ENCODE results near the gene KMT2E. TPM values are rescaled to one million over a fixed set of nuclear protein-coding genes. Genes with fewer than 3 reads are reported as not detected.

KMT2E gene
- polyA plus RNA-seq, 2 of the 4 experiments (the other 2 are of a cell fraction), result 9.4 to 23.4 TPM

DNA sequence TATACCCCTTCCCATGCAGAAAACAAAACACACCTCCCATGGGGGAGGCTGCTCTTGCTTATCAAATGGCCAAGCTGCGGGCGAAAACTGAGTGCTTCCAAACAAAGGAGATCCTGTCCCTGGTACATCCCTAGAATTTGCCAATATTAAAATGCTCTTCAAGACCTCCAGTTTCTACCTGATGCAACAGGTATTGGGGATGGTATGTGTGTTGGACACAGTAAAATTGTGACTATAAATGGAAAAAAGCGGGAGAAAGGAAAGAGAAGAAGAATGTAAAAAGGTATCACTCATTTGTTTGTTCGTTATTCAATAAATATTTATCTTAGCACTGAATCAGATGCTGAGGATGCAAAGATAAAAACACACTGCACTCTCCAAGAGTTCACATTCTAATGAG, 123.9 kb downstream of the KMT2E start:
- no peak overlapping the region for H3K27ac ChIP-seq
- TF ChIP-seq SREBF2 (IDR thresholded peaks at IDR 0.05) (no peak), BHLHE40 (IDR thresholded peaks at IDR 0.05; ENCODE audit: low read depth, low read length) (no peak), RCOR1 (IDR thresholded peaks at IDR 0.05; ENCODE audit: low read depth, low read length) (no peak), POLR2A (IDR thresholded peaks at IDR 0.05; ENCODE audit: low read length) (no peak), CEBPB (IDR thresholded peaks at IDR 0.05) (no peak)
- no peaks in the 10 kb centered on the region for H3K4me1 ChIP-seq
- 93% methylated on average over 4 of the region's 4 CpGs for WGBS (ENCODE audit: missing lambda C conversion rate)
- FAIRE-seq (no peak), DNase-seq (ENCODE audit: low read depth in 1 of 2, low spot score in 1 of 2) (no peak), ATAC-seq (no peak)
- POLR2A ChIA-PET, result no interaction called here
- H3K9me3 ChIP-seq, result no peaks in the 10 kb centered on the region
- CTCF ChIA-PET, result no interaction called here
- no peak overlapping the region for H3K4me2 ChIP-seq
- H3K4me3 ChIP-seq, result no peak overlapping the region

GRCh38 chr7:105139381-105139780, 125.4 kb downstream of the KMT2E start:
- no peak for DNase-seq (ENCODE audit: low read depth in 1 of 2, low spot score in 1 of 2)
- no peaks in the 10 kb centered on the region for H3K4me1 ChIP-seq
- ATAC-seq, result no peak
- H3K27ac ChIP-seq, result no peak overlapping the region
- POLR2A ChIA-PET, result no interaction called here
- H3K9me3 ChIP-seq, result no peaks in the 10 kb centered on the region
- no peak overlapping the region for H3K4me3 ChIP-seq
- no peak for TF ChIP-seq RARB (CRISPR knock-in tag; IDR thresholded peaks at IDR 0.05)
- TF ChIP-seq HDAC2 (IDR thresholded peaks at IDR 0.05), result no peak
- TF ChIP-seq NPAS2 (CRISPR knock-in tag; IDR thresholded peaks at IDR 0.05; ENCODE audit: borderline replicate concordance), result no peak
- no peak for TF ChIP-seq NR3C1 (IDR thresholded peaks at IDR 0.05)
- no peak for TF ChIP-seq HOXA7 (CRISPR knock-in tag; IDR thresholded peaks at IDR 0.05)
- no peak for TF ChIP-seq JUN (IDR thresholded peaks at IDR 0.05)
- FAIRE-seq, result no peak
- no peak overlapping the region for H3K4me2 ChIP-seq
- CTCF ChIA-PET, result interaction anchor here (0.7 to 1.9 kb wide), 3 partner anchors 16 to 447 kb away, joined by 3 to 4 read pairs (median 3); no protein-coding TSS in a partner anchor

DNA sequence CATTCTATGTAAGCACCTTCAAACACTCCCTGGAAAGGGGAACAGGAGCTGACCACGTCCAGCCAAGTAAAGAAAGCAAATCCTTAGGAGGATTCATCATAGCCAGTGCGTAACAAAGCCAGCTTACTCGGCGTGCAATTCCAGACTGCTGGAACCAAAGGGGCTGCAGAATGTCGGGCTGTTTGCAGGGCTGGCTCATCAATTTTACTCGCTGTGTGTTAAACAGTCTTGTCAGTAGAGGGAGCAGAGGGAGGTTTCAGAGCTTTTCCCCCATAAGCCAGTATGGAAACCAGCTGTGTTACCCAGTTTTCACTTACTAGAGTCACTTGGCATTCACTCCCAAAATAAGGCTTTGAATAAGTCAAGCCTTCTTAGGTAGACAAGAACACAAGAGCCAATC, 127.1 kb downstream of the KMT2E start:
- Histone ChIP-seq H3K4me3 (no peak overlapping the region), H3K4me1 (no peaks in the 10 kb centered on the region), H3K27ac (no peak overlapping the region), H3K4me2 (no peak overlapping the region), H3K9me3 (no peaks in the 10 kb centered on the region)
- WGBS (ENCODE audit: missing lambda C conversion rate), result 62% methylated on average over 6 of the region's 6 CpGs
- ChIA-PET POLR2A (no interaction called here), CTCF (interaction anchor here (0.6 to 1.9 kb wide), 16 partner anchors 9 to 795 kb away, joined by 3 to 8 read pairs (median 3); no protein-coding TSS in a partner anchor)
- ATAC-seq (peak; percentile 70 to 88; a peak in 4 of 6 replicates), FAIRE-seq (no peak), DNase-seq (ENCODE audit: low read depth in 1 of 2, low spot score in 1 of 2) (peak; percentile 31 to 40)
- TF ChIP-seq MAFK (IDR thresholded peaks at IDR 0.05; ENCODE audit: partially characterized antibody) (peak; percentile 23), KDM1A (IDR thresholded peaks at IDR 0.05; ENCODE audit: low read depth) (no peak), SMC3 (IDR thresholded peaks at IDR 0.05) (peak; percentile 60), RAD21 (conservative IDR thresholded peaks at IDR 0.05 in 1 of 2, IDR thresholded peaks at IDR 0.05 in 1 of 2) (peak; percentile 49 to 54), ZNF302 (CRISPR knock-in tag; IDR thresholded peaks at IDR 0.05) (no peak)
- TF ChIP-seq, protein P1, sequence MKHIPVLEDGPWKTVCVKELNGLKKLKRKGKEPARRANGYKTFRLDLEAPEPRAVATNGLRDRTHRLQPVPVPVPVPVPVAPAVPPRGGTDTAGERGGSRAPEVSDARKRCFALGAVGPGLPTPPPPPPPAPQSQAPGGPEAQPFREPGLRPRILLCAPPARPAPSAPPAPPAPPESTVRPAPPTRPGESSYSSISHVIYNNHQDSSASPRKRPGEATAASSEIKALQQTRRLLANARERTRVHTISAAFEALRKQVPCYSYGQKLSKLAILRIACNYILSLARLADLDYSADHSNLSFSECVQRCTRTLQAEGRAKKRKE (CRISPR knock-in tag; IDR thresholded peaks at IDR 0.05; ENCODE audit: low read depth), result no peak
- TF ChIP-seq, protein P2, sequence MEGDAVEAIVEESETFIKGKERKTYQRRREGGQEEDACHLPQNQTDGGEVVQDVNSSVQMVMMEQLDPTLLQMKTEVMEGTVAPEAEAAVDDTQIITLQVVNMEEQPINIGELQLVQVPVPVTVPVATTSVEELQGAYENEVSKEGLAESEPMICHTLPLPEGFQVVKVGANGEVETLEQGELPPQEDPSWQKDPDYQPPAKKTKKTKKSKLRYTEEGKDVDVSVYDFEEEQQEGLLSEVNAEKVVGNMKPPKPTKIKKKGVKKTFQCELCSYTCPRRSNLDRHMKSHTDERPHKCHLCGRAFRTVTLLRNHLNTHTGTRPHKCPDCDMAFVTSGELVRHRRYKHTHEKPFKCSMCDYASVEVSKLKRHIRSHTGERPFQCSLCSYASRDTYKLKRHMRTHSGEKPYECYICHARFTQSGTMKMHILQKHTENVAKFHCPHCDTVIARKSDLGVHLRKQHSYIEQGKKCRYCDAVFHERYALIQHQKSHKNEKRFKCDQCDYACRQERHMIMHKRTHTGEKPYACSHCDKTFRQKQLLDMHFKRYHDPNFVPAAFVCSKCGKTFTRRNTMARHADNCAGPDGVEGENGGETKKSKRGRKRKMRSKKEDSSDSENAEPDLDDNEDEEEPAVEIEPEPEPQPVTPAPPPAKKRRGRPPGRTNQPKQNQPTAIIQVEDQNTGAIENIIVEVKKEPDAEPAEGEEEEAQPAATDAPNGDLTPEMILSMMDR (IDR thresholded peaks at IDR 0.05), result peak; percentile 49

GRCh38 chr7:105149827-105150226, 135.8 kb downstream of the KMT2E start:
- 49% methylated on average over 3 of the region's 3 CpGs for WGBS (ENCODE audit: missing lambda C conversion rate)
- ATAC-seq (no peak; a peak in 1 of 6 replicates), DNase-seq (ENCODE audit: low read depth in 1 of 2, low spot score in 1 of 2) (peak in 1 of 2 experiments; percentile 5), FAIRE-seq (no peak)
- POLR2A ChIA-PET, result no interaction called here
- H3K9me3 ChIP-seq, result no peaks in the 10 kb centered on the region
- H3K4me1 ChIP-seq, result 0 out of 3 replicates have a peak, but pooled peaks cover 4% of the 10 kb centered on the region
- no peak overlapping the region for H3K4me2 ChIP-seq
- TF ChIP-seq RAD21 (conservative IDR thresholded peaks at IDR 0.05 in 1 of 2, IDR thresholded peaks at IDR 0.05 in 1 of 2) (no peak), MYC (IDR thresholded peaks at IDR 0.05; ENCODE audit: borderline replicate concordance, low read length) (no peak), RFX5 (IDR thresholded peaks at IDR 0.05) (no peak), HOXB5 (CRISPR knock-in tag; IDR thresholded peaks at IDR 0.05) (no peak), FOSB (CRISPR knock-in tag; IDR thresholded peaks at IDR 0.05) (no peak), KDM1A (IDR thresholded peaks at IDR 0.05; ENCODE audit: low read depth) (no peak), E2F6 (IDR thresholded peaks at IDR 0.05; ENCODE audit: borderline replicate concordance, low read depth) (no peak), RARB (CRISPR knock-in tag; IDR thresholded peaks at IDR 0.05) (no peak), TP53 (CRISPR knock-in tag; IDR thresholded peaks at IDR 0.05) (no peak), GATA3 (IDR thresholded peaks at IDR 0.05; ENCODE audit: borderline replicate concordance) (no peak)
- no peak overlapping the region for H3K27ac ChIP-seq
- CTCF ChIA-PET, result interaction anchor here (0.8 to 1.1 kb wide), 2 partner anchors 9 to 440 kb away, joined by 3 read pairs; no protein-coding TSS in a partner anchor
- H3K4me3 ChIP-seq, result no peak overlapping the region
